Astrocyte (in vitro differentiated cells and primary cell): ENCODE measurements around the gene ZBTB17. TPM values are rescaled to one million over a fixed set of nuclear protein-coding genes. Genes with fewer than 3 reads are reported as not detected.

ENCODE experiments used
- DNase-seq: peaks from one replicate; pipeline ENCODE4 v3.0.0-alpha.2; 2010; ENCODE audit warnings: low read depth
- FAIRE-seq: peaks from 2 replicates; lab custom pipeline; 2011; peaks lifted over from hg19 to GRCh38; lab: Jason Lieb, UNC
- H2AFZ ChIP-seq: 2 replicates; pipeline ENCODE4 v1.6.0; 2012; ENCODE audit warnings: low read depth, low read length, inconsistent platforms
- H3K27ac ChIP-seq: 2 replicates; pipeline ENCODE4 v1.5.1; 2011; ENCODE audit warnings: low read depth, low read length, inconsistent platforms
- H3K27me3 ChIP-seq: 2 replicates; pipeline ENCODE4 v1.6.0; 2011; ENCODE audit warnings: low read length, inconsistent platforms; ENCODE audit not compliant: insufficient read depth
- H3K36me3 ChIP-seq: 2 replicates; pipeline ENCODE4 v1.5.1; 2011; ENCODE audit warnings: low read length, inconsistent platforms; ENCODE audit not compliant: insufficient read depth
- H3K4me1 ChIP-seq: 2 replicates; pipeline ENCODE4 v1.5.1; 2011; ENCODE audit warnings: low read length, inconsistent platforms; ENCODE audit not compliant: insufficient read depth
- H3K4me2 ChIP-seq: 2 replicates; pipeline ENCODE4 v1.6.0; 2012; ENCODE audit warnings: low read length, inconsistent platforms
- H3K4me3 ChIP-seq: 2 replicates; pipeline ENCODE4 v1.5.1; 2011; ENCODE audit warnings: low read depth, mild to moderate bottlenecking, low read length, inconsistent platforms; ENCODE audit not compliant: insufficient read depth
- H3K79me2 ChIP-seq: 2 replicates; pipeline ENCODE4 v1.6.0; 2012; ENCODE audit warnings: mild to moderate bottlenecking, low read length, inconsistent platforms; ENCODE audit not compliant: insufficient read depth
- H3K9ac ChIP-seq: 2 replicates; pipeline ENCODE4 v1.6.0; 2012; ENCODE audit warnings: mild to moderate bottlenecking, low read length, inconsistent platforms
- H3K9me3 ChIP-seq: 2 replicates; pipeline ENCODE4 v1.5.1; 2012; ENCODE audit warnings: low read depth, mild to moderate bottlenecking, low read length, inconsistent platforms; ENCODE audit not compliant: insufficient read depth
- H4K20me1 ChIP-seq: 2 replicates; pipeline ENCODE4 v1.6.0; 2012; ENCODE audit warnings: low read length, inconsistent platforms; ENCODE audit not compliant: insufficient read depth
- H3K27ac Mint-ChIP-seq: one replicate; pipeline ENCODE4 v1.8.0; 2021; ENCODE audit warnings: mild to moderate bottlenecking, mixed read lengths; ENCODE audit not compliant: unreplicated experiment
- H3K27me3 Mint-ChIP-seq: one replicate; pipeline ENCODE4 v1.8.0; 2021; ENCODE audit warnings: low read depth, mixed read lengths; ENCODE audit not compliant: unreplicated experiment
- H3K36me3 Mint-ChIP-seq: one replicate; pipeline ENCODE4 v1.8.0; 2021; ENCODE audit warnings: low read depth, mixed read lengths; ENCODE audit not compliant: unreplicated experiment
- H3K4me1 Mint-ChIP-seq: one replicate; pipeline ENCODE4 v1.8.0; 2021; ENCODE audit warnings: low read depth, mixed read lengths; ENCODE audit not compliant: unreplicated experiment
- H3K4me3 Mint-ChIP-seq: one replicate; pipeline ENCODE4 v1.8.0; 2021; ENCODE audit warnings: mild to moderate bottlenecking, moderate library complexity, mixed read lengths; ENCODE audit not compliant: unreplicated experiment
- H3K9me3 Mint-ChIP-seq: one replicate; pipeline ENCODE4 v1.8.0; 2021; ENCODE audit warnings: mild to moderate bottlenecking, mixed read lengths; ENCODE audit not compliant: unreplicated experiment
- CTCF ChIP-seq: IDR thresholded peaks from 2 replicates; pipeline ENCODE4 v1.5.1; 2011; ENCODE audit warnings: low read depth, mild to moderate bottlenecking, inconsistent platforms, low read length, moderate library complexity; ENCODE audit not compliant: insufficient read depth
- EZH2 ChIP-seq: IDR thresholded peaks from 2 replicates; pipeline ENCODE4 v1.6.1; 2012; ENCODE audit warnings: mild to moderate bottlenecking, low read length, inconsistent platforms; ENCODE audit not compliant: insufficient read depth
- total RNA-seq: library from RNA; stranded (reverse); gene quantifications from 2 replicates; pipeline ENCODE4 v1.2.1, GENCODE V29; 2021

ZBTB17 gene
- total RNA-seq, 1 donor from 2014 or later = 28.1 TPM

- no peak overlapping the region for H3K4me3 ChIP-seq
- H3K36me3 ChIP-seq = peaks cover 15% of the 10 kb centered on the region
- H3K27me3 ChIP-seq = no peaks in the 10 kb centered on the region
- H3K4me1 Mint-ChIP-seq = no peaks in the 10 kb centered on the region
- DNase-seq (no peak), FAIRE-seq (no peak)
- no peak overlapping the region for H2AFZ ChIP-seq
- peaks cover 27% of the 10 kb centered on the region for H3K36me3 Mint-ChIP-seq
- H3K4me3 Mint-ChIP-seq = no peak overlapping the region
- H3K27me3 Mint-ChIP-seq = no peaks in the 10 kb centered on the region
- H3K4me2 ChIP-seq = no peak overlapping the region
- peaks cover 78% of the 10 kb centered on the region for H3K79me2 ChIP-seq
- H4K20me1 ChIP-seq = peaks cover 54% of the 10 kb centered on the region
- H3K9ac ChIP-seq = no peak overlapping the region
- no peak overlapping the region for H3K27ac Mint-ChIP-seq
- H3K9me3 Mint-ChIP-seq = peaks cover 4% of the 10 kb centered on the region
- peaks cover 4% of the 10 kb centered on the region for H3K4me1 ChIP-seq
- H3K27ac ChIP-seq = no peak overlapping the region
- no peak for TF ChIP-seq CTCF
- no peak for TF ChIP-seq EZH2
- no peaks in the 10 kb centered on the region for H3K9me3 ChIP-seq
Observed at GRCh38 chr1:15972409-15972808, 3.5 kb downstream of the ZBTB17 start.

- no peak for TF ChIP-seq EZH2
- no peak for TF ChIP-seq CTCF
- no peak overlapping the region for H3K4me3 ChIP-seq
- FAIRE-seq (no peak), DNase-seq (no peak)
- H2AFZ ChIP-seq = no peak overlapping the region
- peaks cover 67% of the 10 kb centered on the region for H4K20me1 ChIP-seq
- H3K27ac ChIP-seq = no peak overlapping the region
- Mint-ChIP-seq H3K4me3 (no peak overlapping the region), H3K4me1 (peaks cover 8% of the 10 kb centered on the region), H3K9me3 (peaks cover 4% of the 10 kb centered on the region), H3K27ac (no peak overlapping the region), H3K36me3 (peaks cover 30% of the 10 kb centered on the region), H3K27me3 (no peaks in the 10 kb centered on the region)
- peaks cover 15% of the 10 kb centered on the region for H3K36me3 ChIP-seq
- H3K4me1 ChIP-seq = peaks cover 12% of the 10 kb centered on the region
- H3K79me2 ChIP-seq = peaks cover 92% of the 10 kb centered on the region
- H3K9me3 ChIP-seq = no peaks in the 10 kb centered on the region
- H3K27me3 ChIP-seq = no peaks in the 10 kb centered on the region
- no peak overlapping the region for H3K4me2 ChIP-seq
- no peak overlapping the region for H3K9ac ChIP-seq
Observed at GRCh38 chr1:15970911-15971310, 5.0 kb downstream of the ZBTB17 start.

GRCh38 chr1:15969321-15969880 is 6.5 kb downstream of the ZBTB17 start:
- Histone ChIP-seq H3K36me3 (peaks cover 15% of the 10 kb centered on the region), H3K4me2 (no peak overlapping the region), H3K9ac (no peak overlapping the region), H3K9me3 (no peaks in the 10 kb centered on the region), H3K27me3 (no peaks in the 10 kb centered on the region), H3K4me1 (peaks cover 17% of the 10 kb centered on the region), H3K79me2 (peaks cover 88% of the 10 kb centered on the region), H2AFZ (no peak overlapping the region), H4K20me1 (peaks cover 66% of the 10 kb centered on the region), H3K4me3 (no peak overlapping the region), H3K27ac (no peak overlapping the region)
- TF ChIP-seq CTCF = no peak
- no peak for TF ChIP-seq EZH2
- Mint-ChIP-seq H3K27me3 (no peaks in the 10 kb centered on the region), H3K4me3 (no peak overlapping the region), H3K9me3 (peaks cover 4% of the 10 kb centered on the region), H3K27ac (no peak overlapping the region), H3K4me1 (peaks cover 17% of the 10 kb centered on the region), H3K36me3 (peaks cover 32% of the 10 kb centered on the region)
- DNase-seq (no peak), FAIRE-seq (no peak)
